Body of pancreas (tissue), 4 donors: ENCODE data around the gene SLC34A1. TPM values are rescaled to one million over a fixed set of nuclear protein-coding genes. Genes with fewer than 3 reads are reported as not detected.

Experiments used
- ATAC-seq: fragments of 150-250 bp; one replicate; pipeline ENCODE4 v1.9.1; 2016
- DNase-seq, 4 donors: peaks; one replicate each; pipeline ENCODE4 v3.0.0-alpha.2; 2019
- H3K27ac ChIP-seq, 4 donors: fragments of 200-600 bp; sonication (generic); 1 replicate in 3 of 4; 2 replicates in 1 of 4; pipeline versions ENCODE4 v1.5.1 to v1.6.1; 2016 to 2019; ENCODE audit warnings: mild to moderate bottlenecking in 1 of 4, mixed read lengths in 1 of 4, moderate library complexity in 1 of 4
- H3K27me3 ChIP-seq, 2 donors: fragments of 200-600 bp; sonication (generic); one replicate each; pipeline ENCODE4 v1.6.0; 2016; ENCODE audit warnings: mild to moderate bottlenecking in 1 of 2
- H3K36me3 ChIP-seq, 2 donors: fragments of 200-600 bp; sonication (generic); replicated peaks in 1 of 2; 2 replicates each; pipeline ENCODE4 v1.5.1; 2016; ENCODE audit warnings: low read depth in 2 of 2; ENCODE audit not compliant: insufficient read depth in 1 of 2
- H3K4me1 ChIP-seq: fragments of 200-600 bp; sonication (generic); one replicate; pipeline ENCODE4 v1.6.0; 2016
- H3K4me3 ChIP-seq, 2 donors: fragments of 200-600 bp; sonication (generic); 1 replicate in 1 of 2; 2 replicates in 1 of 2; pipeline ENCODE4 v1.5.1; 2016 to 2019
- H3K9me3 ChIP-seq, 3 donors: fragments of 200-600 bp; sonication (generic); 1 replicate in 2 of 3; 2 replicates in 1 of 3; pipeline ENCODE4 v1.5.1; 2016
- POLR2A ChIP-seq, 3 donors: fragments of 450-650 bp; IDR thresholded peaks; one replicate each; pipeline ENCODE4 v1.6.1; 2016; ENCODE audit warnings: antibody characterized with exemption in 3 of 3, mild to moderate bottlenecking in 2 of 3
- WGBS, 2 donors: methylation state at CpG; one replicate each; pipeline ENCODE4 v1.1.5; 2017; 5-methylcytosine and 5-hydroxymethylcytosine counted together
- intact Hi-C: fragments of 100-400 bp; cut with DNase I; formaldehyde crosslinking; loops from one replicate; pipeline ENCODE4 v1.15.1; 2023
- total RNA-seq, 2 donors: library from RNA; depleted of rRNA; stranded (reverse); fragments of >200 nt; gene quantifications; one replicate each; pipeline ENCODE4 v1.1.0, GENCODE V29; 2016
- TF ChIP-seq, protein P1 (sequence below), 7 experiments: fragments of 450-650 bp in 4 of 7; fragments of 200-600 bp in 3 of 7; sonication (generic) in 3 of 7; IDR thresholded peaks; one replicate each; pipeline ENCODE4 v1.5.1; 2016 to 2019; ENCODE audit warnings: antibody characterized with exemption in 7 of 7

Gene SLC34A1
- total RNA-seq, 2 donors from 2014 or later, result not detected

DNA sequence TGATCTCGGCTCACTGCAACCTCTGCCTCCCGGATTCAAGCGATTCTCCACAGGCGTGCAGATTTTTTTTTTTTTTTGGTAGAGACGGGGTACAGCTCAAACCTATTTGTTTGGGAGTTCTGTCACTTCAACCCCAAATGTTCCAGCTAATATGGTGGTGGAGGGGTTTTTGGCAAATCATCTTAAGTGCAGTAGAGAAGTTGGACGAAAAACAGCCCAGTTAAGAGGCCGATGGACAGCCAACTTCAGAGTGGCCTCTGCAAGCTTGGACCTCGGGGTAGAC is 61.6 kb downstream of the SLC34A1 start:
- DNase-seq, result peak in 1 of 4 donors; percentile 12
- H3K4me1 ChIP-seq, result peaks cover 27% of the 10 kb centered on the region
- no peaks in the 10 kb centered on the region for H3K9me3 ChIP-seq
- no peak for TF ChIP-seq POLR2A (IDR thresholded peaks at IDR 0.05)
- TF ChIP-seq, protein P1, sequence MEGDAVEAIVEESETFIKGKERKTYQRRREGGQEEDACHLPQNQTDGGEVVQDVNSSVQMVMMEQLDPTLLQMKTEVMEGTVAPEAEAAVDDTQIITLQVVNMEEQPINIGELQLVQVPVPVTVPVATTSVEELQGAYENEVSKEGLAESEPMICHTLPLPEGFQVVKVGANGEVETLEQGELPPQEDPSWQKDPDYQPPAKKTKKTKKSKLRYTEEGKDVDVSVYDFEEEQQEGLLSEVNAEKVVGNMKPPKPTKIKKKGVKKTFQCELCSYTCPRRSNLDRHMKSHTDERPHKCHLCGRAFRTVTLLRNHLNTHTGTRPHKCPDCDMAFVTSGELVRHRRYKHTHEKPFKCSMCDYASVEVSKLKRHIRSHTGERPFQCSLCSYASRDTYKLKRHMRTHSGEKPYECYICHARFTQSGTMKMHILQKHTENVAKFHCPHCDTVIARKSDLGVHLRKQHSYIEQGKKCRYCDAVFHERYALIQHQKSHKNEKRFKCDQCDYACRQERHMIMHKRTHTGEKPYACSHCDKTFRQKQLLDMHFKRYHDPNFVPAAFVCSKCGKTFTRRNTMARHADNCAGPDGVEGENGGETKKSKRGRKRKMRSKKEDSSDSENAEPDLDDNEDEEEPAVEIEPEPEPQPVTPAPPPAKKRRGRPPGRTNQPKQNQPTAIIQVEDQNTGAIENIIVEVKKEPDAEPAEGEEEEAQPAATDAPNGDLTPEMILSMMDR (IDR thresholded peaks at IDR 0.05), result no peak
- ATAC-seq, result no peak
- no peaks in the 10 kb centered on the region for H3K27me3 ChIP-seq
- no peak overlapping the region for H3K27ac ChIP-seq
- H3K36me3 ChIP-seq, result no peaks in the 10 kb centered on the region
- WGBS, 2 donors, result 2 to 5% methylated on average over 8 of the region's 8 CpGs
- intact Hi-C loops, result no loop called here
- no peak overlapping the region for H3K4me3 ChIP-seq

DNA sequence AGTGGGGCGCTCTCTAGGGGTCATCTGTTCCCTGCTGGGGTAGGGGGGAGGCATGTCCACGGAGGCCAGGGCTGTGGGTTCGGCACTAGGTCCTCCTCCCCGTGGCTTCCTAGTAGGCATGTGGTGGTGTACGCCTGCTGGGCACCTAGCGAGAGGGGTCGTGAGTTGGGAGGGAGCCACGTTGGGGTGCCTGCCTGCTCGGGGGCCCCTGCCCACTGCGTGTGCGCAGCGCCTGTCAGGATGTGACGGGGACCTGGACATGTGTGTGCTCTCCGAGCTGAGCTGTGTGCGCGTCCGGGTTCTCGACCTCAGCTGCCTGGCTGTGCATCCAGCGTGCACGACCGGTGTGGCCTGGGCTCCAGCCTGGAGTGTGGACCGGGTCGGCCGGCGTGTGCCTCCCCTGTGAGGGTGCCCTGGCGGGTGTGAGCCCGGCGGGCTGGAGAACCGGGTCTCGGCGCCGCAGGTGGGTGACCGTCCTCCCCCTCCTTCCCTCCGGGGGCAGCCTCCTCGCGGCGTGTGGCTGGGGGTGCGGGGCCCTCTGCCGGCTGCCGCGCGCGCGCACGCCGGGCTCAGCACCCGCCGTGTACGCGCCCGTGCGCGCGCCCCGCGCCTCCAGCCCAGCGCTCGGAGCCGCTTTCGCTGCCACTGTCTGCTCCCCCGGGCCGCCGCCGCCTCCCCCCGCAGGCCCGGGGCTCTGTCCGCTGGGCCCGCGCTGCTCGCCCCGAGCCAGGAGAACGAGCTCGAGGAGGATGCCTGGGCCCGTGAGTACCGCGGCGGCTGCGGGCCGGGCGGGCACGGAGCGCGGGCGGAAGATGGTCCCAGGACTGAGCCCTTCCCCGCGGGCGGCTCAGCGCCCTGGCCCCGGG is 62.2 kb downstream of the SLC34A1 start, which contains the start of gene PRR7:
TSS of gene PRR7 (plus strand) at position 615 of the 866 bp plus-strand sequence. CDS start 8,254 bp downstream, outside the sequence.
- Histone ChIP-seq H3K27me3 (no peaks in the 10 kb centered on the region), H3K4me1 (peaks cover 27% of the 10 kb centered on the region), H3K36me3 (no peaks in the 10 kb centered on the region), H3K27ac (peak within 1 kb of the TSS in 3 of 4 donors; percentile 54 to 76 (median 56)), H3K9me3 (no peaks in the 10 kb centered on the region), H3K4me3 (peak within 1 kb of the TSS in 1 of 2 donors; percentile 31)
- TF ChIP-seq, protein P1 (IDR thresholded peaks at IDR 0.05), result peak in 1 of 7 experiments; percentile 24
- peak in 1 of 3 donors; percentile 16 for TF ChIP-seq POLR2A (IDR thresholded peaks at IDR 0.05)
- peak; percentile 63 for ATAC-seq
- DNase-seq, result peak; percentile 51 to 74 (median 56)
- 0% methylated on average over 11 to 74 of the region's 89 CpGs for WGBS, 2 donors
- intact Hi-C loops, result no loop called here

DNA sequence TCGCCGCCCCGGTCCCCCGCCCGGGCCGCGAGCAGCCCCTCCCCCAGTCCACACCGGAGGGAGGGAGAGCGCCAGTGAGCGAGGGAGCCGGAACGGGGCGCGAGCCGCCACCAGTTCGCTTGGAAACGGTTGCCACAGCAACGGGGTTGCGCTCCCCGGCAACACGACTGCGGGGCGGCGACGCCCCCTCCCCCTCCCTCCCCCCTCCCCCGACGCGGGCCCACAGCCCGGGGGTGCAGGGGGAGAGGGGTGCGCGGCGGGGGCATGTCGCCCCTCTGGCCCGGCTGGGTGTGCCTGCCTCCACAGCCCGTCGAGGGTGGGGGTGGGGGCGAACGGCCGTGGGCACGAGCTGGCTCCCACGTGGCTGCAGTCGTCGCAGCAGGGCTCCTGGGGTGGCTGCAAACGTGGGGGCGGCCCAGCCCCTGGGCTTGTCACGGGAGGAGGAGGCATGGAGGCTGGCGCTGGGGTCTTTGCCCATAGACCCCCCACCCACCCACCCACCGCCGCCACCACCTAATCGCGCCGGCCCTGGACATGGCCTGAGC is 62.9 kb downstream of the SLC34A1 start:
- Histone ChIP-seq H3K27ac (peak overlapping the region in 3 of 4 donors; percentile 54 to 76 (median 56)), H3K4me1 (peaks cover 27% of the 10 kb centered on the region), H3K4me3 (peak overlapping the region in 1 of 2 donors; percentile 31), H3K36me3 (no peaks in the 10 kb centered on the region), H3K27me3 (no peaks in the 10 kb centered on the region), H3K9me3 (no peaks in the 10 kb centered on the region)
- intact Hi-C loops, result no loop called here
- TF ChIP-seq, protein P1 (IDR thresholded peaks at IDR 0.05), result no peak
- TF ChIP-seq POLR2A (IDR thresholded peaks at IDR 0.05), result no peak
- ATAC-seq (peak; percentile 19), DNase-seq (peak; percentile 48 to 70 (median 64))
- WGBS, 2 donors, result 0% methylated on average over 42 of the region's 52 CpGs; no CpG with 5 or more reads in 1 of the 2 donors

DNA sequence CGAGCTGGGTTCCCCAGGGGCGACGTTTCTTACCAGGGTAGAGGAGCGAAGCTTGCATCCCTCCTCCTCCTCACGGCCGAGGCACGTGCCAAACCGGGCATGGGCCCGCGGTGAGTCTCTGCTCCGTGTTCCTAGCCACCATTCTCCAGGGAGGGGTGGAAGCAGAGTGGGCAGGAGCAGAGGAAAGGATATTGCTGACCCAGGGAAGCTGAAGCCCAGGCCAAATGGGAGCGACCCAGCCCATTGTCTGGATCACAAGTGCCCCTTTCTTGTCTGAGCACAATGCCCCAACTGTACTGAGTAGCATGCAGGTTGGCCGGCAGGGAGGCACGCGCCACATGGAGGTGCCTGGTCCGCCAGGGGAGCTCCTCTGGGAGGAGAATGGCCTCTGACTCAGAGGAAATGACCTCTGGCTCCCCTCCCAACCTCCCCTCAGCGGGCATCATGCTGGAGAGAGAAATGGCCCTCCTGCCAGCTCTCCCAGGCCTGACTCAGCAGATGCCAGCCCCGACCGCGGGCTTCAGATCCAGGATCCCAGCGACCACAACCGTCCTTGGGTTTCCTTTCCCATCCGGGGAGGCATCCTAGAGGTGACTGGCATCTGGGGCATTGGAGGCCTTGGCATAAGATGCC is 63.5 kb downstream of the SLC34A1 start:
- Histone ChIP-seq H3K4me1 (peaks cover 27% of the 10 kb centered on the region), H3K27ac (peak overlapping the region in 3 of 4 donors; percentile 54 to 76 (median 56)), H3K27me3 (no peaks in the 10 kb centered on the region), H3K9me3 (no peaks in the 10 kb centered on the region), H3K4me3 (no peak overlapping the region), H3K36me3 (no peaks in the 10 kb centered on the region)
- TF ChIP-seq, protein P1 (IDR thresholded peaks at IDR 0.05), result peak in 4 of 7 experiments; percentile 19 to 33 (median 22)
- TF ChIP-seq POLR2A (IDR thresholded peaks at IDR 0.05), result peak in 2 of 3 donors; percentile 31 to 39
- DNase-seq (peak; percentile 71 to 92 (median 84)), ATAC-seq (peak; percentile 72)
- 0 to 6% methylated on average over 2 to 23 of the region's 23 CpGs for WGBS, 2 donors
- intact Hi-C loops, result no loop called here

Other genes with a start within 250 kb of the SLC34A1 start
- gene RAB24, start 80.7 kb upstream of the SLC34A1 start, total RNA-seq, result 10 to 100 TPM; 79.1 to 92.0 TPM
- 10 to 100 TPM; 63.3 to 91.8 TPM for gene PRELID1, start 80.6 kb upstream of the SLC34A1 start, total RNA-seq
- 10 to 100 TPM; 13.2 to 21.4 TPM for gene MXD3, start 72.5 kb upstream of the SLC34A1 start, total RNA-seq
- gene LMAN2, start 32.8 kb upstream of the SLC34A1 start, total RNA-seq, result 100 to 1,000 TPM; 218 to 227 TPM
- 10 to 100 TPM; 15.0 to 39.2 TPM for gene RGS14, start 26.5 kb upstream of the SLC34A1 start, total RNA-seq
- gene PFN3, start 16.2 kb downstream of the SLC34A1 start, total RNA-seq, result not detected
- 1 to 10 TPM in 1 of 2 donors, under 1 TPM in 1; 0.33 to 4.4 TPM for gene F12, start 25.1 kb downstream of the SLC34A1 start, total RNA-seq
- 10 to 100 TPM; 13.7 to 20.8 TPM for gene GRK6, start 42.2 kb downstream of the SLC34A1 start, total RNA-seq
- 1 to 10 TPM in 1 of 2 donors, under 1 TPM in 1; 0.78 to 1.3 TPM for gene PRR7, start 62.4 kb downstream of the SLC34A1 start, total RNA-seq
- gene DBN1, start 89.2 kb downstream of the SLC34A1 start, total RNA-seq, result 10 to 100 TPM; 28.0 to 29.0 TPM
- 10 to 100 TPM in 1 of 2 donors, 1 to 10 TPM in 1; 7.3 to 15.8 TPM for gene PDLIM7, start 113.2 kb downstream of the SLC34A1 start, total RNA-seq
- 1 to 10 TPM; 3.3 to 5.4 TPM for gene DOK3, start 125.4 kb downstream of the SLC34A1 start, total RNA-seq
- gene DDX41, start 132.5 kb downstream of the SLC34A1 start, total RNA-seq, result 100 to 1,000 TPM in 1 of 2 donors, 10 to 100 TPM in 1; 86.1 to 115 TPM
- gene FAM193B, start 170.1 kb downstream of the SLC34A1 start, total RNA-seq, result 100 to 1,000 TPM in 1 of 2 donors, 10 to 100 TPM in 1; 79.9 to 133 TPM
- gene TMED9, start 207.8 kb downstream of the SLC34A1 start, total RNA-seq, result 100 to 1,000 TPM in 1 of 2 donors, 10 to 100 TPM in 1; 82.2 to 155 TPM
- 10 to 100 TPM; 17.1 to 17.5 TPM for gene B4GALT7, start 215.7 kb downstream of the SLC34A1 start, total RNA-seq